HG02678 (cell line): Measurements from ENCODE around the gene CWC25.
"Not testable (repeated sequence)": the region's sequence is repeated elsewhere in the genome, so short reads cannot be mapped to it uniquely, and the experiment has no call there.

Experiments
- ATAC-seq: cut with Tn5 transposase; IDR thresholded peaks from one replicate; pipeline ENCODE4 v1.9.1; 2021; ENCODE audit warnings: mild to moderate bottlenecking, moderate library complexity; ENCODE audit not compliant: unreplicated experiment

The CWC25 gene

GRCh38 chr17:38824899-38825761, at the start of gene CWC25:
CWC25 (minus strand) TSS chr17:38825321; CDS start chr17:38825183, 138 bp downstream.
- ATAC-seq, result peak; percentile 90

GRCh38 chr17:38873640-38874380, 48.7 kb upstream of the CWC25 start:
- ATAC-seq, result no peak

GRCh38 chr17:38872671-38873385, 47.7 kb upstream of the CWC25 start:
- no peak for ATAC-seq

- no peak for ATAC-seq
These were observed 46.9 kb upstream of the CWC25 start for GRCh38 chr17:38872027-38872511.

- no peak for ATAC-seq
These were observed 46.3 kb upstream of the CWC25 start for GRCh38 chr17:38871247-38872015.

- ATAC-seq, result peak; percentile 26
These were observed 45.4 kb upstream of the CWC25 start for GRCh38 chr17:38870259-38871165.

- peak; percentile 44 for ATAC-seq
These were observed 44.6 kb upstream of the CWC25 start, which contains the start of gene LASP1 for GRCh38 chr17:38869526-38870258. LASP1 (plus strand) TSS chr17:38870058; CDS start chr17:38870190, 132 bp downstream.

- ATAC-seq, result peak; percentile 31
These were observed 43.9 kb upstream of the CWC25 start for GRCh38 chr17:38868817-38869525.

- ATAC-seq, result no peak
These were observed 43.1 kb upstream of the CWC25 start for GRCh38 chr17:38867968-38868816.

- no peak for ATAC-seq
These were observed 42.3 kb upstream of the CWC25 start for GRCh38 chr17:38867179-38867967.

GRCh38 chr17:38864636-38865398, 39.7 kb upstream of the CWC25 start:
- ATAC-seq, result no peak

GRCh38 chr17:38861399-38861843, 36.3 kb upstream of the CWC25 start:
- ATAC-seq, result no peak

- ATAC-seq, result no peak
These were observed 32.1 kb upstream of the CWC25 start for GRCh38 chr17:38857271-38857670.

- not testable (repeated sequence) for ATAC-seq
These were observed 30.1 kb upstream of the CWC25 start for GRCh38 chr17:38855101-38855714.
